ENCODE results near the gene LHX3.
"Not testable (repeated sequence)": the region's sequence is repeated elsewhere in the genome, so short reads cannot be mapped to it uniquely, and the experiment has no call there.

LHX3 gene

GRCh38 chr9:136152543-136152866 lies 52.4 kb downstream of the LHX3 start:
- TF ChIP-seq, protein P1, sequence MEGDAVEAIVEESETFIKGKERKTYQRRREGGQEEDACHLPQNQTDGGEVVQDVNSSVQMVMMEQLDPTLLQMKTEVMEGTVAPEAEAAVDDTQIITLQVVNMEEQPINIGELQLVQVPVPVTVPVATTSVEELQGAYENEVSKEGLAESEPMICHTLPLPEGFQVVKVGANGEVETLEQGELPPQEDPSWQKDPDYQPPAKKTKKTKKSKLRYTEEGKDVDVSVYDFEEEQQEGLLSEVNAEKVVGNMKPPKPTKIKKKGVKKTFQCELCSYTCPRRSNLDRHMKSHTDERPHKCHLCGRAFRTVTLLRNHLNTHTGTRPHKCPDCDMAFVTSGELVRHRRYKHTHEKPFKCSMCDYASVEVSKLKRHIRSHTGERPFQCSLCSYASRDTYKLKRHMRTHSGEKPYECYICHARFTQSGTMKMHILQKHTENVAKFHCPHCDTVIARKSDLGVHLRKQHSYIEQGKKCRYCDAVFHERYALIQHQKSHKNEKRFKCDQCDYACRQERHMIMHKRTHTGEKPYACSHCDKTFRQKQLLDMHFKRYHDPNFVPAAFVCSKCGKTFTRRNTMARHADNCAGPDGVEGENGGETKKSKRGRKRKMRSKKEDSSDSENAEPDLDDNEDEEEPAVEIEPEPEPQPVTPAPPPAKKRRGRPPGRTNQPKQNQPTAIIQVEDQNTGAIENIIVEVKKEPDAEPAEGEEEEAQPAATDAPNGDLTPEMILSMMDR (IDR thresholded peaks at IDR 0.05), result no peak
- no peak overlapping the region for H3K4me3 ChIP-seq
- no peak for DNase-seq (ENCODE audit: low spot score)
- no peak overlapping the region for H3K27ac ChIP-seq

- Histone ChIP-seq H3K27ac (no peak overlapping the region), H3K4me3 (no peak overlapping the region)
- TF ChIP-seq, protein P1 (IDR thresholded peaks at IDR 0.05), result no peak
- DNase-seq (ENCODE audit: low spot score), result no peak
These were observed 52.9 kb downstream of the LHX3 start for GRCh38 chr9:136151848-136152542.

DNA sequence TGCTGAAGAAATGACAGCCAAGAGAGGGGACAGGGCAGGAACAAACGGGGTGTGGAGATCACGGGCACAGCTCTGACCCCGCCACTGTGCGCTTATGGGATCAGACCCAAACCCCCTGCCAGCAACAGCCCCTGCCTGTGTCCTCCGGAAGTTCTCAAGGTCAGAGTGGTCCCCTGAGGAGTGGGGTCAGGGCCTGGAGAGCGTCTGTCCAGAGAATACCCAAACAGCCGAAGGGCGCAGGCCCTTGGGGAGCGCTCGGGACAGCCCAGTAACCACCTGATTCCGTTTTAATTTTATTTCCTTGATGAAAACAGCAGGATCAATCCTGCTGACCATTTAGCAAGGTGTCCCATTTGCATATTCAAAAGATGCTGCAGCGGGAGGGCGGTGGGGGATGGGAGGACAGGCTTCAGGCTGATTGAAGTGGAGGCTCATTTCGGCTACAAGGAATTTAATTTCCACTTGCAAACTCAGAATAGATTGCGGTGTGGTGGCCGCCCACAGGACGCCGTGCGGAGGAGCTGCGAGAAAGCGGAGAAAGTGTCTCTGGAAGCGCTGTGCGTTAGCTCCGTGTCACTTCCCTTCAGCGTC lies 53.6 kb downstream of the LHX3 start:
- TF ChIP-seq, protein P1 (IDR thresholded peaks at IDR 0.05), result no peak
- no peak for DNase-seq (ENCODE audit: low spot score)
- no peak overlapping the region for H3K27ac ChIP-seq
- no peak overlapping the region for H3K4me3 ChIP-seq

GRCh38 chr9:136150664-136151213 lies 54.2 kb downstream of the LHX3 start:
- not testable (repeated sequence) for DNase-seq (ENCODE audit: low spot score); H3K27ac ChIP-seq

GRCh38 chr9:136149853-136150252 lies 55.1 kb downstream of the LHX3 start:
- TF ChIP-seq, protein P1 (IDR thresholded peaks at IDR 0.05), result no peak
- no peak for DNase-seq (ENCODE audit: low spot score)
- no peak overlapping the region for H3K27ac ChIP-seq
- H3K4me3 ChIP-seq, result no peak overlapping the region

More at GRCh38 chr9:136150664-136151213, 54.2 kb downstream of the LHX3 start:
- H3K4me3 ChIP-seq, result not testable (repeated sequence)

- no peak for DNase-seq (ENCODE audit: low spot score)
- Histone ChIP-seq H3K27ac (no peak overlapping the region), H3K4me3 (no peak overlapping the region)
- TF ChIP-seq, protein P1 (IDR thresholded peaks at IDR 0.05), result no peak
These were observed 55.6 kb downstream of the LHX3 start for GRCh38 chr9:136149337-136149736.

- Histone ChIP-seq H3K4me3 (no peak overlapping the region), H3K27ac (no peak overlapping the region)
- TF ChIP-seq, protein P1 (IDR thresholded peaks at IDR 0.05), result no peak
- no peak for DNase-seq (ENCODE audit: low spot score)
These were observed 56.2 kb downstream of the LHX3 start for GRCh38 chr9:136148766-136149165.
